B cell (primary cell): Measurements from ENCODE around the gene LGI4.

ENCODE experiments used
- CTCF ChIP-seq: fragments of 200-600 bp; IDR thresholded peaks from one replicate; pipeline ENCODE4 v1.8.0; 2022; ENCODE audit warnings: antibody characterized with exemption, mild to moderate bottlenecking
- EZH2 ChIP-seq: IDR thresholded peaks from 2 replicates; pipeline ENCODE4 v1.6.1; 2012; ENCODE audit warnings: borderline replicate concordance, low read depth, mild to moderate bottlenecking, moderate library complexity, low read length; ENCODE audit not compliant: insufficient read depth, poor library complexity, severe bottlenecking

DNA sequence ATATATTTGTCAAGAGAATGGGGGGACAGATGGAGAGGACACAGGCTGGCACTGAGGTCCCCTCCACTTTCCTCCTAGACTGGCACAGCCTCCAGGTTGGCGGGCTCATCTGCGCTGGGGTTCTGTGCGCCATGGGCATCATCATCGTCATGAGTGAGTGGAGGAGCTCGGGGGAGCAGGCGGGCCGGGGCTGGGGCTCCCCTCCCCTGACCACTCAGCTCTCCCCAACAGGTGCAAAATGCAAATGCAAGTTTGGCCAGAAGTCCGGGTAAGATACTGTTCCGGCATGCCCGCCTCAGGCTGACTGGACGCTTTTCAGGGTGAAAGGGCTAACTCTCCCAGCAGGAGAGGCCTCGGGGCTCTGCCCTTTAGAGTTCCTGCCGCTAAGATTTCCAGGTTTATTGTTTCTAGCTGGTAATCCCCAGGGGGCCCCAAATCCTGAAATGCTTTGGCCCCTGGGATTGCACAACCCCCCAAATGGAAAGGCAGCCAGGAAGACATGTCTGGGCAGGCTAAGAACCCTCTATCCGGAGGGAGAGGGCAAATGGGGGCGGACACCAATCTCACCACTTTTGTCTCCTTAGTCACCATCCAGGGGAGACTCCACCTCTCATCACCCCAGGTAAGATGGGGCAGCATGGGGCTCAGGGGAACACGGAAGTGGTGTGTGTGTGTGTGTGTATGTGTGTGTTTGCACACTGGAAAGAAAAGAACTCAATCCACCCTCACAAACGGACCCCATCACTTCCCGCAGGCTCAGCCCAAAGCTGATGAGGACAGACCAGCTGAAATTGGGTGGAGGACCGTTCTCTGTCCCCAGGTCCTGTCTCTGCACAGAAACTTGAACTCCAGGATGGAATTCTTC, 11.9 kb downstream of the LGI4 start:
- TF ChIP-seq CTCF (no peak), EZH2 (no peak)
